WTC11 (cell line): ENCODE data around the gene C2orf72. TPM values are rescaled to one million over a fixed set of nuclear protein-coding genes. Genes with fewer than 3 reads are reported as not detected.

Source experiments
- ATAC-seq: fragments of 200-7000 bp; cut with Tn5 transposase; 2 replicates; pipeline ENCODE4 v1.10.0; 2021; ENCODE audit warnings: mild to moderate bottlenecking, moderate library complexity
- CTCF ChIA-PET: fragments of 300-600 bp; sonication (Branson Sonifier 250); formaldehyde crosslinking; loops from one replicate; lab custom pipeline; 2021; ENCODE audit warnings: antibody characterized with exemption; lab: Charles Lee
- POLR2A ChIA-PET: fragments of 350-600 bp; sonication (Branson Sonifier 250); formaldehyde crosslinking; loops from one replicate; lab custom pipeline; 2021; ENCODE audit warnings: antibody characterized with exemption; lab: Charles Lee
- DNase-seq: peaks from one replicate; pipeline ENCODE4 v3.0.0; 2021; ENCODE audit warnings: low spot score
- H3K27ac Mint-ChIP-seq: 2 replicates; pipeline ENCODE4 v1.8.0; 2021; ENCODE audit warnings: mixed read lengths
- H3K27me3 Mint-ChIP-seq: 2 replicates; pipeline ENCODE4 v1.8.0; 2021; ENCODE audit warnings: low read depth, mild to moderate bottlenecking, moderate library complexity, mixed read lengths
- H3K36me3 Mint-ChIP-seq: 2 replicates; pipeline ENCODE4 v1.8.0; 2021; ENCODE audit warnings: mixed read lengths
- H3K4me1 Mint-ChIP-seq: 2 replicates; pipeline ENCODE4 v1.8.0; 2022; ENCODE audit warnings: mixed read lengths
- H3K4me3 Mint-ChIP-seq: 2 replicates; pipeline ENCODE4 v1.8.0; 2021; ENCODE audit warnings: mild to moderate bottlenecking, moderate library complexity, mixed read lengths
- H3K9me3 Mint-ChIP-seq: 2 replicates; pipeline ENCODE4 v1.8.0; 2021; ENCODE audit warnings: mixed read lengths
- CBFB ChIP-seq: sonication (generic); formaldehyde crosslinking; IDR thresholded peaks from 2 replicates; pipeline ENCODE4 v1.8.1; 2022; ENCODE audit warnings: mild to moderate bottlenecking, low read depth, missing genetic modification reagents
- CREB1 ChIP-seq: sonication (generic); formaldehyde crosslinking; IDR thresholded peaks from 2 replicates; pipeline ENCODE4 v1.8.0; 2023; ENCODE audit warnings: mild to moderate bottlenecking, missing genetic modification reagents
- ESRRA ChIP-seq: sonication (generic); formaldehyde crosslinking; IDR thresholded peaks from 2 replicates; pipeline ENCODE4 v1.8.1; 2022; ENCODE audit warnings: mild to moderate bottlenecking, missing genetic modification reagents, borderline replicate concordance
- FOXJ3 ChIP-seq: sonication (generic); formaldehyde crosslinking; IDR thresholded peaks from 2 replicates; pipeline ENCODE4 v1.9.0; 2021; ENCODE audit warnings: missing genetic modification reagents, mild to moderate bottlenecking, borderline replicate concordance
- IRF2 ChIP-seq: sonication (generic); formaldehyde crosslinking; IDR thresholded peaks from 2 replicates; pipeline ENCODE4 v1.8.0; 2022; ENCODE audit warnings: low read depth, missing genetic modification reagents, borderline replicate concordance
- JUN ChIP-seq: sonication (generic); formaldehyde crosslinking; IDR thresholded peaks from 2 replicates; pipeline ENCODE4 v1.8.0; 2023; ENCODE audit warnings: mild to moderate bottlenecking, missing genetic modification reagents
- MXD4 ChIP-seq: fragments of 250-450 bp; sonication (Bioruptor Pico); IDR thresholded peaks from 2 replicates; pipeline ENCODE4 v1.8.0; 2021; ENCODE audit warnings: mild to moderate bottlenecking, moderate library complexity, borderline replicate concordance
- NFE2L1 ChIP-seq: sonication (generic); formaldehyde crosslinking; IDR thresholded peaks from 2 replicates; pipeline ENCODE4 v1.8.1; 2023; ENCODE audit warnings: missing genetic modification reagents
- NFYB ChIP-seq: sonication (generic); formaldehyde crosslinking; conservative IDR thresholded peaks from 2 replicates; pipeline ENCODE4 v1.8.0; 2022; ENCODE audit warnings: low read depth, missing genetic modification reagents
- NR1H2 ChIP-seq: sonication (generic); formaldehyde crosslinking; IDR thresholded peaks from 2 replicates; pipeline ENCODE4 v1.9.0; 2021; ENCODE audit warnings: mild to moderate bottlenecking, moderate library complexity, missing genetic modification reagents
- NR2C2 ChIP-seq: sonication (generic); formaldehyde crosslinking; IDR thresholded peaks from 2 replicates; pipeline ENCODE4 v1.8.0; 2022; ENCODE audit warnings: mild to moderate bottlenecking, missing genetic modification reagents
- SMAD4 ChIP-seq: sonication (generic); formaldehyde crosslinking; IDR thresholded peaks from 2 replicates; pipeline ENCODE4 v1.8.0; 2022; ENCODE audit warnings: mild to moderate bottlenecking, missing genetic modification reagents
- SOX15 ChIP-seq: fragments of 250-450 bp; sonication (Bioruptor Pico); IDR thresholded peaks from 2 replicates; pipeline ENCODE4 v1.9.0; 2021; ENCODE audit warnings: mild to moderate bottlenecking
- TCF7 ChIP-seq: sonication (generic); formaldehyde crosslinking; IDR thresholded peaks from 2 replicates; pipeline ENCODE4 v1.8.0; 2022; ENCODE audit warnings: mild to moderate bottlenecking, low read depth, missing genetic modification reagents, moderate library complexity
- ZNF416 ChIP-seq: fragments of 250-450 bp; sonication (Bioruptor Pico); IDR thresholded peaks from 2 replicates; pipeline ENCODE4 v1.9.0; 2021; ENCODE audit warnings: mild to moderate bottlenecking, inconsistent platforms
- ZNF423 ChIP-seq: fragments of 250-450 bp; sonication (Bioruptor Pico); IDR thresholded peaks from 2 replicates; pipeline ENCODE4 v2.1.2; 2022; ENCODE audit warnings: mild to moderate bottlenecking, moderate library complexity
- total RNA-seq: library from RNA; stranded (reverse); gene quantifications from 3 replicates; pipeline ENCODE4 v1.2.3, GENCODE V29; 2021
- TF ChIP-seq, protein P1 (sequence below): sonication (generic); formaldehyde crosslinking; IDR thresholded peaks from 2 replicates; pipeline ENCODE4 v1.8.0; 2022; ENCODE audit warnings: mild to moderate bottlenecking, missing genetic modification reagents
- TF ChIP-seq, protein P2 (sequence below): fragments of 250-450 bp; sonication (Bioruptor Pico); IDR thresholded peaks from 2 replicates; pipeline ENCODE4 v2.1.2; 2022; ENCODE audit warnings: mild to moderate bottlenecking, moderate library complexity
- TF ChIP-seq, protein P3 (sequence below): fragments of 250-450 bp; sonication (Bioruptor Pico); conservative IDR thresholded peaks from 2 replicates; pipeline ENCODE4 v1.9.0; 2021; ENCODE audit warnings: mild to moderate bottlenecking
- TF ChIP-seq, protein P4 (sequence below): fragments of 250-450 bp; sonication (Bioruptor Pico); IDR thresholded peaks from 2 replicates; pipeline ENCODE4 v1.8.0; 2021; ENCODE audit warnings: mild to moderate bottlenecking
- TF ChIP-seq, protein P5 (sequence below): sonication (generic); formaldehyde crosslinking; IDR thresholded peaks from 2 replicates; pipeline ENCODE4 v1.8.0; 2022; ENCODE audit warnings: missing genetic modification reagents
- TF ChIP-seq, protein P6 (sequence below): sonication (generic); formaldehyde crosslinking; IDR thresholded peaks from 2 replicates; pipeline ENCODE4 v1.8.0; 2023; ENCODE audit warnings: missing genetic modification reagents, mild to moderate bottlenecking, borderline replicate concordance

The C2orf72 gene
- total RNA-seq, 1 experiment from 2014 or later: 1.7 TPM

DNA sequence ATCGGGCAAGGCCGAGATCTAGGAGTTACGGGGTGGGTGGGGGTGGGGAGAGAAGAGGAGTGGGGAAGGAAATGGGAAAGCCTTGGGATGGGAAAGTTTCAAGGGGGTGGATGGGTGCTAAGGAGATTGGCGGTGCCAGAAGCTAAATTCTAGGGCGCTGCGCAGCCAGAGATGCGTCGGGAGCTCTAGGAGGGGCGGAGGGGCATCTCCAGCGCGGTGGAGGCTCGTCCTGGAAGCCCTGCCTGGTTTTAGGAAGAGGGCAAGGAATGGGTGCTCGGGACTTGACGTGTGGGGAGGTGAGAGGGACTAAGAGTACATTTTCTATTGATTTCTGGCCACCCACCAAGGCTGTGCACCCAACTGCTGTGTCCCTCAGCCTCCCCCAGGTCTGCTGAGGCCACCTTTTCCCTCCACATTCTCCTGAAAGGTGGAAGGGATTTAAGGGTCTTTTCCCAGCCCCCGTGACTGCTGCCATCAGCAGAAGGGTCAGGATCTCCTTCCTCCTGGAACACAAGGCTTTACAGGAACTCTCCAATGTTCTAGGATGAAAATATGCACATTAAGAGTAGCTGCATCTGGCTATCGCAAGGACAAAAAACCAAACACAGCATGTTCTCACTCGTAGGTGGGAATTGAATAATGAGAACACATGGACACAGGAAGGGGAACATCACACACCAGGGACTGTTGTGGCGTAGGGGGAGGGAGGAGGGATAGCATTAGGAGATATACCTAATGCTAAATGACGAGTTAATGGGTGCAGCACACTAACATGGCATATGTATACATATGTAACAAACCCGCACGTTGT lies 1.4 kb downstream of the C2orf72 start (continued):
- TF ChIP-seq NR1H2 (CRISPR knock-in tag) (no peak), IRF2 (CRISPR knock-in tag) (no peak), JUN (CRISPR knock-in tag) (no peak), CREB1 (CRISPR knock-in tag) (no peak), TCF7 (CRISPR knock-in tag) (no peak), CBFB (CRISPR knock-in tag) (no peak)
- TF ChIP-seq, protein P1, sequence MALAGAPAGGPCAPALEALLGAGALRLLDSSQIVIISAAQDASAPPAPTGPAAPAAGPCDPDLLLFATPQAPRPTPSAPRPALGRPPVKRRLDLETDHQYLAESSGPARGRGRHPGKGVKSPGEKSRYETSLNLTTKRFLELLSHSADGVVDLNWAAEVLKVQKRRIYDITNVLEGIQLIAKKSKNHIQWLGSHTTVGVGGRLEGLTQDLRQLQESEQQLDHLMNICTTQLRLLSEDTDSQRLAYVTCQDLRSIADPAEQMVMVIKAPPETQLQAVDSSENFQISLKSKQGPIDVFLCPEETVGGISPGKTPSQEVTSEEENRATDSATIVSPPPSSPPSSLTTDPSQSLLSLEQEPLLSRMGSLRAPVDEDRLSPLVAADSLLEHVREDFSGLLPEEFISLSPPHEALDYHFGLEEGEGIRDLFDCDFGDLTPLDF: no peak
- TF ChIP-seq, all 79 proteins: peak for 0

DNA sequence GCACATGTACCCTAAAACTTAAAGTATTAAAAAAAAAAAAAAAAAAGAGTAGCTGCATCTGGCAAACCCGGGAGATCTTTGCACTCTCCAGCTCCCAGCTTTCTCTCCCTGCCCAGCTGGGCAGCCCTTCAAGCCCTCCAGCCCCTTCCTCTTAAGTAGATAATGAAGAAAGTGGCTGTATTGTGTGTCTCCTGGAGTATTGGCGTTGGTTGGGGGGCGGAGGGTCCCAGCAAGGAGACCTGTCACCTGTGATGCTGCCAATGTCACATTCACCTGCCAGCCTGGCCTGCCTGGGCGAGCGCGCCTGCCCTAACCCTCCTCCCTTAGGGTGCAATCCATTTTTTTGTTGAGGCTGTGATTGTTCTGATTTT lies 2.0 kb downstream of the C2orf72 start:
- peaks cover 64% of the 10 kb centered on the region for H3K27me3 Mint-ChIP-seq
- no peaks in the 10 kb centered on the region for H3K36me3 Mint-ChIP-seq
- no peak for ATAC-seq
- no peak for DNase-seq
- H3K9me3 Mint-ChIP-seq: no peaks in the 10 kb centered on the region
- 0 out of 2 replicates have a peak overlapping the region, but pooled peaks have one; percentile 14 for H3K4me3 Mint-ChIP-seq
- no peak overlapping the region for H3K27ac Mint-ChIP-seq
- H3K4me1 Mint-ChIP-seq: peaks cover 11% of the 10 kb centered on the region
- CTCF ChIA-PET: interaction anchor here (0.6 to 3.7 kb wide), 3 partner anchors 14 to 52 kb away, joined by 3 to 23 read pairs (median 4); no protein-coding TSS in a partner anchor
- POLR2A ChIA-PET: no interaction called here
- TF ChIP-seq NR2C2 (CRISPR knock-in tag) (no peak), NFE2L1 (CRISPR knock-in tag) (no peak), MXD4 (CRISPR knock-in tag) (no peak), ZNF423 (CRISPR knock-in tag) (no peak), SOX15 (no peak), TCF7 (CRISPR knock-in tag) (no peak), NFYB (CRISPR knock-in tag) (no peak), JUN (CRISPR knock-in tag) (no peak), FOXJ3 (no peak), SMAD4 (CRISPR knock-in tag) (no peak), ESRRA (CRISPR knock-in tag) (no peak), ZNF416 (CRISPR knock-in tag) (no peak)
- TF ChIP-seq, protein P2, sequence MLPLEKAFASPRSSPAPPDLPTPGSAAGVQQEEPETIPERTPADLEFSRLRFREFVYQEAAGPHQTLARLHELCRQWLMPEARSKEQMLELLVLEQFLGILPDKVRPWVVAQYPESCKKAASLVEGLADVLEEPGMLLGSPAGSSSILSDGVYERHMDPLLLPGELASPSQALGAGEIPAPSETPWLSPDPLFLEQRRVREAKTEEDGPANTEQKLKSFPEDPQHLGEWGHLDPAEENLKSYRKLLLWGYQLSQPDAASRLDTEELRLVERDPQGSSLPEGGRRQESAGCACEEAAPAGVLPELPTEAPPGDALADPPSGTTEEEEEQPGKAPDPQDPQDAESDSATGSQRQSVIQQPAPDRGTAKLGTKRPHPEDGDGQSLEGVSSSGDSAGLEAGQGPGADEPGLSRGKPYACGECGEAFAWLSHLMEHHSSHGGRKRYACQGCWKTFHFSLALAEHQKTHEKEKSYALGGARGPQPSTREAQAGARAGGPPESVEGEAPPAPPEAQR (CRISPR knock-in tag): no peak
- TF ChIP-seq, protein P3, sequence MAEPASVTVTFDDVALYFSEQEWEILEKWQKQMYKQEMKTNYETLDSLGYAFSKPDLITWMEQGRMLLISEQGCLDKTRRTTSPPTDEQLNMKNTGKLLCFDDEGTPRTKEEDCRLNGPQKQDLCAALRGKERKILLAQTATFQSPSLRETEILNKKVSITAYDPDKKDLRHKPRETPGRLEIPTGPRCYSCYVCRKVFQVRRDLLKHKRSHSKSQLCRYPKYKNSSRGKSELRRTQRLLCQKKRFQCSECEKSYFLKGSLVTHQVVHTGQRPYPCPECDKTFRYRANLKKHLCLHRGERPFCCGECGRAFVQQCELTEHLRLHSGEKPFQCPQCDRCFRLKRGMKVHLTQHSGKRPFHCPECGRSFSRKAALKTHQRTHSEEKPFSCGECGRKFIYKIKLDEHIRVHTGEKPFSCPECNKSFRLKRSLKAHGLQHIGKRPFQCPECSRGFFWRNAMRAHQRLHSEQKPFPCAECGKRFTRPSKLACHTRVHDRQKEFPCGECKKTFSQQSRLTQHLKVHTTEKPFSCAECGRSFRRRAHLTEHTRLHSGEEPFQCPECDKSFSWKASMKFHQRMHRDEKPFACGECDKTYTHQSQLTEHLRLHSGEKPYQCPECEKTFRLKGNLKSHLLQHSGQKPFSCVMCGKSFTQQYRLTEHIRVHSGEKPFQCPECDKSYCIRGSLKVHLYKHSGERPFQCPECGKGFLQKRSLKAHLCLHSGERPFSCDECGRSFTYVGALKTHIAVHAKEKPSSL (CRISPR knock-in tag): no peak
- TF ChIP-seq, protein P4, sequence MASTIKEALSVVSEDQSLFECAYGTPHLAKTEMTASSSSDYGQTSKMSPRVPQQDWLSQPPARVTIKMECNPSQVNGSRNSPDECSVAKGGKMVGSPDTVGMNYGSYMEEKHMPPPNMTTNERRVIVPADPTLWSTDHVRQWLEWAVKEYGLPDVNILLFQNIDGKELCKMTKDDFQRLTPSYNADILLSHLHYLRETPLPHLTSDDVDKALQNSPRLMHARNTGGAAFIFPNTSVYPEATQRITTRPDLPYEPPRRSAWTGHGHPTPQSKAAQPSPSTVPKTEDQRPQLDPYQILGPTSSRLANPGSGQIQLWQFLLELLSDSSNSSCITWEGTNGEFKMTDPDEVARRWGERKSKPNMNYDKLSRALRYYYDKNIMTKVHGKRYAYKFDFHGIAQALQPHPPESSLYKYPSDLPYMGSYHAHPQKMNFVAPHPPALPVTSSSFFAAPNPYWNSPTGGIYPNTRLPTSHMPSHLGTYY (CRISPR knock-in tag): no peak
- TF ChIP-seq, protein P5, sequence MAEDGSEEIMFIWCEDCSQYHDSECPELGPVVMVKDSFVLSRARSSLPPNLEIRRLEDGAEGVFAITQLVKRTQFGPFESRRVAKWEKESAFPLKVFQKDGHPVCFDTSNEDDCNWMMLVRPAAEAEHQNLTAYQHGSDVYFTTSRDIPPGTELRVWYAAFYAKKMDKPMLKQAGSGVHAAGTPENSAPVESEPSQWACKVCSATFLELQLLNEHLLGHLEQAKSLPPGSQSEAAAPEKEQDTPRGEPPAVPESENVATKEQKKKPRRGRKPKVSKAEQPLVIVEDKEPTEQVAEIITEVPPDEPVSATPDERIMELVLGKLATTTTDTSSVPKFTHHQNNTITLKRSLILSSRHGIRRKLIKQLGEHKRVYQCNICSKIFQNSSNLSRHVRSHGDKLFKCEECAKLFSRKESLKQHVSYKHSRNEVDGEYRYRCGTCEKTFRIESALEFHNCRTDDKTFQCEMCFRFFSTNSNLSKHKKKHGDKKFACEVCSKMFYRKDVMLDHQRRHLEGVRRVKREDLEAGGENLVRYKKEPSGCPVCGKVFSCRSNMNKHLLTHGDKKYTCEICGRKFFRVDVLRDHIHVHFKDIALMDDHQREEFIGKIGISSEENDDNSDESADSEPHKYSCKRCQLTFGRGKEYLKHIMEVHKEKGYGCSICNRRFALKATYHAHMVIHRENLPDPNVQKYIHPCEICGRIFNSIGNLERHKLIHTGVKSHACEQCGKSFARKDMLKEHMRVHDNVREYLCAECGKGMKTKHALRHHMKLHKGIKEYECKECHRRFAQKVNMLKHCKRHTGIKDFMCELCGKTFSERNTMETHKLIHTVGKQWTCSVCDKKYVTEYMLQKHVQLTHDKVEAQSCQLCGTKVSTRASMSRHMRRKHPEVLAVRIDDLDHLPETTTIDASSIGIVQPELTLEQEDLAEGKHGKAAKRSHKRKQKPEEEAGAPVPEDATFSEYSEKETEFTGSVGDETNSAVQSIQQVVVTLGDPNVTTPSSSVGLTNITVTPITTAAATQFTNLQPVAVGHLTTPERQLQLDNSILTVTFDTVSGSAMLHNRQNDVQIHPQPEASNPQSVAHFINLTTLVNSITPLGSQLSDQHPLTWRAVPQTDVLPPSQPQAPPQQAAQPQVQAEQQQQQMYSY: no peak
- TF ChIP-seq, protein P6, sequence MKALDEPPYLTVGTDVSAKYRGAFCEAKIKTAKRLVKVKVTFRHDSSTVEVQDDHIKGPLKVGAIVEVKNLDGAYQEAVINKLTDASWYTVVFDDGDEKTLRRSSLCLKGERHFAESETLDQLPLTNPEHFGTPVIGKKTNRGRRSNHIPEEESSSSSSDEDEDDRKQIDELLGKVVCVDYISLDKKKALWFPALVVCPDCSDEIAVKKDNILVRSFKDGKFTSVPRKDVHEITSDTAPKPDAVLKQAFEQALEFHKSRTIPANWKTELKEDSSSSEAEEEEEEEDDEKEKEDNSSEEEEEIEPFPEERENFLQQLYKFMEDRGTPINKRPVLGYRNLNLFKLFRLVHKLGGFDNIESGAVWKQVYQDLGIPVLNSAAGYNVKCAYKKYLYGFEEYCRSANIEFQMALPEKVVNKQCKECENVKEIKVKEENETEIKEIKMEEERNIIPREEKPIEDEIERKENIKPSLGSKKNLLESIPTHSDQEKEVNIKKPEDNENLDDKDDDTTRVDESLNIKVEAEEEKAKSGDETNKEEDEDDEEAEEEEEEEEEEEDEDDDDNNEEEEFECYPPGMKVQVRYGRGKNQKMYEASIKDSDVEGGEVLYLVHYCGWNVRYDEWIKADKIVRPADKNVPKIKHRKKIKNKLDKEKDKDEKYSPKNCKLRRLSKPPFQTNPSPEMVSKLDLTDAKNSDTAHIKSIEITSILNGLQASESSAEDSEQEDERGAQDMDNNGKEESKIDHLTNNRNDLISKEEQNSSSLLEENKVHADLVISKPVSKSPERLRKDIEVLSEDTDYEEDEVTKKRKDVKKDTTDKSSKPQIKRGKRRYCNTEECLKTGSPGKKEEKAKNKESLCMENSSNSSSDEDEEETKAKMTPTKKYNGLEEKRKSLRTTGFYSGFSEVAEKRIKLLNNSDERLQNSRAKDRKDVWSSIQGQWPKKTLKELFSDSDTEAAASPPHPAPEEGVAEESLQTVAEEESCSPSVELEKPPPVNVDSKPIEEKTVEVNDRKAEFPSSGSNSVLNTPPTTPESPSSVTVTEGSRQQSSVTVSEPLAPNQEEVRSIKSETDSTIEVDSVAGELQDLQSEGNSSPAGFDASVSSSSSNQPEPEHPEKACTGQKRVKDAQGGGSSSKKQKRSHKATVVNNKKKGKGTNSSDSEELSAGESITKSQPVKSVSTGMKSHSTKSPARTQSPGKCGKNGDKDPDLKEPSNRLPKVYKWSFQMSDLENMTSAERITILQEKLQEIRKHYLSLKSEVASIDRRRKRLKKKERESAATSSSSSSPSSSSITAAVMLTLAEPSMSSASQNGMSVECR (CRISPR knock-in tag): no peak
